ENCODE data around the gene FCF1.

The FCF1 gene

DNA sequence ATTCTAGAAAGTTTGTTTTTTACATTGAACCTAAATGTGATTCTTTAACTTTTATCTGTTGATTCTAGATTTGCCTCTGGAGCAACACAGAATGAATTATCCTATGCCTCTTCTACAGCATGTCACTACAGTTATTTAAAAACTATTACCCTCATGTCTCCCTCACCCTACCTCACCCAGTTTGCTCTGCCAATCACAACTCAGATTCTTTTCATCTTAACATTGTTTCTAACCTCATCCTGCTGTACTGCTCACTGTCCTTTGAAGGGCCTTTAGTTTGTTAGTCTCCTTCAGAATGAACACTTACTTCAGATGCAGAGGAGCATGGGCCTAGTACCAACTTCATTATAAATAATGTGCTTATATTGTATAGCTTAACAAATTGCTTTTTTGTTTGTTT, 71.7 kb downstream of the FCF1 start:
- DNase-seq: no peak

DNA sequence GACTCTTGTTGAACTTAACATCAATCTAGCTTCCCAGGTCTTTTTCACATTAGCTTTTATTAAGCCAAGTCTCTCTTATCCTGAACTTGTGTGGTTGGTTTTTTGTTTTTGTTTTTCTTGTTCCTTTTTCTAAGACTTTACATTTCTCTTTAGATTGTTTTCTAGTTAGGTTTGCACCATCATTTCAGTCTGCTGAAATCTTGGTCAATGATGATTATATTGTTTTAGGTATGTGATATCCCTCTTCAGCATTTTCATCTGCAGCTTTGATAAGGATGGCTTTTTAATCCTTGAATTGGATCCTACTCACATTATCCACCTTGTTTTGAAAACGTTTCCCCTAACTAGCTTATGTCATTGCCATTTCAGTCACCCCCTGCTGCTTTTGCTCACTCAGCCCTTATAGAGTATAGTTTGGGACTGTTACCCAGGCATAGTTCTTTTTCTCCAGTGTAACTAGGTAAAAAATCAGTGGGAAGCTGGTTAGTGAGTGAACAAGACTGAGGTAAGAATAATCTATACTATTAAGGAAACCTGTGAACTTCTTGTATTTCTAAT, 72.2 kb downstream of the FCF1 start:
- no peak for DNase-seq

GRCh38 chr14:74786796-74787315, 73.9 kb downstream of the FCF1 start:
- DNase-seq: no peak
